Right renal cortex interstitium (tissue), 3 donors: Measurements from ENCODE around the gene SIPA1L3. TPM values are rescaled to one million over a fixed set of nuclear protein-coding genes. Genes with fewer than 3 reads are reported as not detected.

Experiments used
- DNase-seq, 3 donors: peaks; one replicate each; pipeline ENCODE4 v3.0.0-alpha.2; 2013; ENCODE audit warnings: low read depth in 3 of 3, low spot score in 2 of 3
- polyA plus RNA-seq, 3 donors: library from polyadenylated mRNA; unstranded; fragments of 120-200 nt; gene quantifications; one replicate each; pipeline ENCODE4 v1.2.1, GENCODE V29; 2013; ENCODE audit not compliant: insufficient read length in 3 of 3

SIPA1L3 gene
- polyA plus RNA-seq, 3 donors: 25.4 to 28.2 (median 25.7) TPM

- DNase-seq: no peak
Observed at GRCh38 chr19:38203197-38203596, 296.2 kb downstream of the SIPA1L3 start.

GRCh38 chr19:38204096-38204495 lies 297.1 kb downstream of the SIPA1L3 start:
- DNase-seq: no peak

- no peak for DNase-seq
Observed at GRCh38 chr19:38204728-38205127, 297.7 kb downstream of the SIPA1L3 start.

GRCh38 chr19:38206006-38206745 lies 299.2 kb downstream of the SIPA1L3 start:
- no peak for DNase-seq

- DNase-seq: no peak
Observed at GRCh38 chr19:38206928-38207327, 299.9 kb downstream of the SIPA1L3 start.

GRCh38 chr19:38207543-38207942 lies 300.5 kb downstream of the SIPA1L3 start:
- DNase-seq: no peak

GRCh38 chr19:38208571-38208970 lies 301.6 kb downstream of the SIPA1L3 start:
- DNase-seq: no peak

- DNase-seq: no peak
Observed at GRCh38 chr19:38209152-38209551, 302.1 kb downstream of the SIPA1L3 start.

GRCh38 chr19:38209671-38210457 lies 302.9 kb downstream of the SIPA1L3 start:
- DNase-seq: no peak

GRCh38 chr19:38210458-38210987 lies 303.5 kb downstream of the SIPA1L3 start:
- peak in 1 of 3 donors; percentile 79 for DNase-seq

- DNase-seq: no peak
Observed at GRCh38 chr19:38211151-38211591, 304.2 kb downstream of the SIPA1L3 start.

GRCh38 chr19:38211766-38212165 lies 304.8 kb downstream of the SIPA1L3 start:
- DNase-seq: no peak

- DNase-seq: no peak
Observed at GRCh38 chr19:38213469-38213868, 306.5 kb downstream of the SIPA1L3 start.

GRCh38 chr19:38213911-38214625 lies 307.1 kb downstream of the SIPA1L3 start:
- no peak for DNase-seq

- no peak for DNase-seq
Observed at GRCh38 chr19:38216785-38217641, 310.0 kb downstream of the SIPA1L3 start.

GRCh38 chr19:38218204-38218603 lies 311.2 kb downstream of the SIPA1L3 start:
- no peak for DNase-seq

- DNase-seq: no peak
Observed at GRCh38 chr19:38219221-38219620, 312.2 kb downstream of the SIPA1L3 start.

GRCh38 chr19:38221421-38221820 lies 314.4 kb downstream of the SIPA1L3 start:
- DNase-seq: no peak

- DNase-seq: no peak
Observed at GRCh38 chr19:38221919-38222830, 315.2 kb downstream of the SIPA1L3 start.
